A549 (cell line): Measurements from ENCODE around the gene SEMA3C.

Experiments used
- CEBPB ChIP-seq, 2 experiments: fragments of >200 bp in 1 of 2; sonication (Bioruptor Twin) in 1 of 2; formaldehyde crosslinking in 1 of 2; IDR thresholded peaks; 2 replicates each; pipeline ENCODE4 v1.6.1; 2012 to 2016
- CHD2 ChIP-seq: fragments of 150-350 bp; IDR thresholded peaks from 2 replicates; pipeline ENCODE4 v1.6.1; 2014; ENCODE audit warnings: low read length; ENCODE audit not compliant: partially characterized antibody
- EP300 ChIP-seq, 2 experiments: fragments of >200 bp; sonication (Bioruptor Twin); formaldehyde crosslinking; IDR thresholded peaks; 2 replicates in 1 of 2; 3 replicates in 1 of 2; pipeline ENCODE4 v1.6.1; 2016 to 2017
- JUN ChIP-seq, 2 experiments: fragments of >200 bp; sonication (Bioruptor Twin); formaldehyde crosslinking; IDR thresholded peaks; 2 replicates in 1 of 2; 3 replicates in 1 of 2; pipeline ENCODE4 v1.6.1; 2016 to 2017
- JUNB ChIP-seq: fragments of >200 bp; sonication (Bioruptor Twin); formaldehyde crosslinking; IDR thresholded peaks from 2 replicates; pipeline ENCODE4 v1.6.1; 2016
- NFE2L2 ChIP-seq: fragments of 150-350 bp; conservative IDR thresholded peaks from 2 replicates; pipeline ENCODE4 v1.6.1; 2014; ENCODE audit warnings: low read length
- PHF8 ChIP-seq: fragments of 200-600 bp; sonication (generic); IDR thresholded peaks from 2 replicates; pipeline ENCODE4 v1.6.1; 2016; ENCODE audit warnings: low read depth, mild to moderate bottlenecking, antibody characterized with exemption, moderate library complexity, borderline replicate concordance
- POLR2A ChIP-seq: IDR thresholded peaks from 2 replicates; pipeline ENCODE4 v1.6.1; 2012; ENCODE audit warnings: mild to moderate bottlenecking, low read length
- RAD21 ChIP-seq, 2 experiments: fragments of >200 bp in 1 of 2; sonication (Bioruptor Twin) in 1 of 2; formaldehyde crosslinking in 1 of 2; IDR thresholded peaks in 1 of 2; conservative IDR thresholded peaks in 1 of 2; 2 replicates in 1 of 2; 3 replicates in 1 of 2; pipeline ENCODE4 v1.6.1; 2012 to 2018; ENCODE audit warnings: inconsistent platforms in 1 of 2
- RNF2 ChIP-seq: fragments of 200-600 bp; sonication (generic); IDR thresholded peaks from 2 replicates; pipeline ENCODE4 v1.6.1; 2016; ENCODE audit warnings: low read depth, mild to moderate bottlenecking, antibody characterized with exemption, moderate library complexity, borderline replicate concordance
- TF ChIP-seq, protein P1 (sequence below): fragments of >200 bp; sonication (Bioruptor Twin); formaldehyde crosslinking; IDR thresholded peaks from 3 replicates; pipeline ENCODE4 v1.5.1; 2016
- TF ChIP-seq, protein P2 (sequence below): fragments of 450-650 bp; IDR thresholded peaks from 2 replicates; pipeline ENCODE4 v1.6.1; 2014; ENCODE audit warnings: antibody characterized with exemption
- TF ChIP-seq, protein P3 (sequence below): fragments of 200-600 bp; sonication (generic); IDR thresholded peaks from 2 replicates; pipeline ENCODE4 v1.6.1; 2016; ENCODE audit warnings: antibody characterized with exemption, mild to moderate bottlenecking, moderate library complexity

DNA sequence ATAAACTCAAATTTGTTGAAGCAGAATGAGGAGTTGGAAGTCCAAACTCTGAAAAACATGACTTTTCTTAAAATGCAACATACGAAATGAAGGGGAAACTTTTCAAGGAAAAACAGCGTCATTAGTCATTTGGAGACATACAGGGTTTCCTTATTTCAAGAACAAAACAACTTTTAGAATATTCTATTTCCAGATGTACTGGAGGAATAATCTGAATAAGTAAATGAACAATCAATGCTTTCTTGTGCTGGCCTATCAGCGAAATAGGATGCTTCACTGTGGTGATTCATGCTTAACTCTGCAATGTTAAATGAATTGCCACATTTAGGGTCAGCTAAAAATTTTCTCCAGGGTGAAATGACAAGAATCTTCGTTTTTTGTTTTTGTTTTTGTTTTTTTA lies 114.3 kb downstream of the SEMA3C start:
- TF ChIP-seq POLR2A (no peak), JUNB (no peak), JUN (IDR thresholded peaks at IDR 0.05) (no peak), EP300 (IDR thresholded peaks at IDR 0.05) (no peak), NFE2L2 (no peak), CEBPB (IDR thresholded peaks at IDR 0.05) (no peak), CHD2 (no peak), RAD21 (conservative IDR thresholded peaks at IDR 0.05 in 1 of 2, IDR thresholded peaks at IDR 0.05 in 1 of 2) (no peak), RNF2 (no peak), PHF8 (no peak)
- TF ChIP-seq, protein P1, sequence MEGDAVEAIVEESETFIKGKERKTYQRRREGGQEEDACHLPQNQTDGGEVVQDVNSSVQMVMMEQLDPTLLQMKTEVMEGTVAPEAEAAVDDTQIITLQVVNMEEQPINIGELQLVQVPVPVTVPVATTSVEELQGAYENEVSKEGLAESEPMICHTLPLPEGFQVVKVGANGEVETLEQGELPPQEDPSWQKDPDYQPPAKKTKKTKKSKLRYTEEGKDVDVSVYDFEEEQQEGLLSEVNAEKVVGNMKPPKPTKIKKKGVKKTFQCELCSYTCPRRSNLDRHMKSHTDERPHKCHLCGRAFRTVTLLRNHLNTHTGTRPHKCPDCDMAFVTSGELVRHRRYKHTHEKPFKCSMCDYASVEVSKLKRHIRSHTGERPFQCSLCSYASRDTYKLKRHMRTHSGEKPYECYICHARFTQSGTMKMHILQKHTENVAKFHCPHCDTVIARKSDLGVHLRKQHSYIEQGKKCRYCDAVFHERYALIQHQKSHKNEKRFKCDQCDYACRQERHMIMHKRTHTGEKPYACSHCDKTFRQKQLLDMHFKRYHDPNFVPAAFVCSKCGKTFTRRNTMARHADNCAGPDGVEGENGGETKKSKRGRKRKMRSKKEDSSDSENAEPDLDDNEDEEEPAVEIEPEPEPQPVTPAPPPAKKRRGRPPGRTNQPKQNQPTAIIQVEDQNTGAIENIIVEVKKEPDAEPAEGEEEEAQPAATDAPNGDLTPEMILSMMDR = no peak
- TF ChIP-seq, protein P2, sequence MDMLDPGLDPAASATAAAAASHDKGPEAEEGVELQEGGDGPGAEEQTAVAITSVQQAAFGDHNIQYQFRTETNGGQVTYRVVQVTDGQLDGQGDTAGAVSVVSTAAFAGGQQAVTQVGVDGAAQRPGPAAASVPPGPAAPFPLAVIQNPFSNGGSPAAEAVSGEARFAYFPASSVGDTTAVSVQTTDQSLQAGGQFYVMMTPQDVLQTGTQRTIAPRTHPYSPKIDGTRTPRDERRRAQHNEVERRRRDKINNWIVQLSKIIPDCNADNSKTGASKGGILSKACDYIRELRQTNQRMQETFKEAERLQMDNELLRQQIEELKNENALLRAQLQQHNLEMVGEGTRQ = no peak
- TF ChIP-seq, protein P3, sequence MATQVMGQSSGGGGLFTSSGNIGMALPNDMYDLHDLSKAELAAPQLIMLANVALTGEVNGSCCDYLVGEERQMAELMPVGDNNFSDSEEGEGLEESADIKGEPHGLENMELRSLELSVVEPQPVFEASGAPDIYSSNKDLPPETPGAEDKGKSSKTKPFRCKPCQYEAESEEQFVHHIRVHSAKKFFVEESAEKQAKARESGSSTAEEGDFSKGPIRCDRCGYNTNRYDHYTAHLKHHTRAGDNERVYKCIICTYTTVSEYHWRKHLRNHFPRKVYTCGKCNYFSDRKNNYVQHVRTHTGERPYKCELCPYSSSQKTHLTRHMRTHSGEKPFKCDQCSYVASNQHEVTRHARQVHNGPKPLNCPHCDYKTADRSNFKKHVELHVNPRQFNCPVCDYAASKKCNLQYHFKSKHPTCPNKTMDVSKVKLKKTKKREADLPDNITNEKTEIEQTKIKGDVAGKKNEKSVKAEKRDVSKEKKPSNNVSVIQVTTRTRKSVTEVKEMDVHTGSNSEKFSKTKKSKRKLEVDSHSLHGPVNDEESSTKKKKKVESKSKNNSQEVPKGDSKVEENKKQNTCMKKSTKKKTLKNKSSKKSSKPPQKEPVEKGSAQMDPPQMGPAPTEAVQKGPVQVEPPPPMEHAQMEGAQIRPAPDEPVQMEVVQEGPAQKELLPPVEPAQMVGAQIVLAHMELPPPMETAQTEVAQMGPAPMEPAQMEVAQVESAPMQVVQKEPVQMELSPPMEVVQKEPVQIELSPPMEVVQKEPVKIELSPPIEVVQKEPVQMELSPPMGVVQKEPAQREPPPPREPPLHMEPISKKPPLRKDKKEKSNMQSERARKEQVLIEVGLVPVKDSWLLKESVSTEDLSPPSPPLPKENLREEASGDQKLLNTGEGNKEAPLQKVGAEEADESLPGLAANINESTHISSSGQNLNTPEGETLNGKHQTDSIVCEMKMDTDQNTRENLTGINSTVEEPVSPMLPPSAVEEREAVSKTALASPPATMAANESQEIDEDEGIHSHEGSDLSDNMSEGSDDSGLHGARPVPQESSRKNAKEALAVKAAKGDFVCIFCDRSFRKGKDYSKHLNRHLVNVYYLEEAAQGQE = no peak
